NK-92 treated with Interleukin-12 subunit alpha and Interleukin-12 subunit beta, amount 100 ng/mL, for 24 hours (cell line): Measurements from ENCODE around the gene STX17.
A peak's percentile ranks its signal among the peaks of the same experiment; 100 is the strongest.
"Not testable (repeated sequence)": the region's sequence is repeated elsewhere in the genome, so short reads cannot be mapped to it uniquely, and the experiment has no call there.

ENCODE experiments used
- DNase-seq: peaks from one replicate; lab custom pipeline; 2025; lab: John Stamatoyannopoulos, UW

Gene STX17

DNA sequence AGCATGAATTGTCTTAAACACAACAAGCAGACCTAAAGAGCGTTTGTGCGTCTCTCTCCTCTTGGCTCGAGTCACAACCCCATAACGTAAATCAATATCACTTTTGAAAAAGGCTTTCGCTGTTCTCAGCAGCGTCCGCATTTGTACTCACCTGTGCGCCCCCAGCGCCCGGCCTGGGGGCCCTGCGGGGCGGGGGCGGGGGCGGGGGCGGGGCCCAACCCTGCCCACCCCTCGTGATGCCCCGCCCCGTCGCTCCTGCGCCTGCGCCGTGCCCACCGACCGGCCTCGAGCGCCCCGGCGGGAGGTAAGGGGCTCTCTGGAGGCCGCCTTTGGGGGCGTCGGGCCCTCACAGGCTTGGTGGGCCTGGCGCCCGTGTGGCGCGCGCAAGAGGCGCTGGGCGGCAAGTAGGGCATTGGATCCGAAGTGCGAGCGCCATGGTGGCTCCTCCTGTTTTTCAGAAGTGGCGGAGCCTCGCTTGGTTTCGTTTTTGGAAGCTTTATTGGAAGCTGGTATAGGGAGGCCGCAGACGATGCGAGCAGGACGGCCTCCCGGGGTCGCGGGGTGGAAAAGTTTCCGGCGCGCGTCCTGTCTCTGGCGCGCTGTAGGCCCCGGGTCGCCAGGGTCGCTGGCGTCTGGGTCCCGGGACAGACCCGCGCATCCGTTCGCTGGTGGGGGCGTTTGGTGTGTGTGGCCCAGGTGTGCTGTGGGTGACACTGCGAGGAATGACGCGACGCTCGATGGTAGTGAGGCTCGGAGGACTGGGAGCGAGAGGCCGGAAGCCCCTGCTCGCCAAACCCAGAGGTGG is at the start of gene STX17:
Gene STX17, plus strand, starts transcription at position 252 of the 805 bp plus-strand sequence. CDS start 8,586 bp downstream, outside the sequence.
- DNase-seq = peak; percentile 65

DNA sequence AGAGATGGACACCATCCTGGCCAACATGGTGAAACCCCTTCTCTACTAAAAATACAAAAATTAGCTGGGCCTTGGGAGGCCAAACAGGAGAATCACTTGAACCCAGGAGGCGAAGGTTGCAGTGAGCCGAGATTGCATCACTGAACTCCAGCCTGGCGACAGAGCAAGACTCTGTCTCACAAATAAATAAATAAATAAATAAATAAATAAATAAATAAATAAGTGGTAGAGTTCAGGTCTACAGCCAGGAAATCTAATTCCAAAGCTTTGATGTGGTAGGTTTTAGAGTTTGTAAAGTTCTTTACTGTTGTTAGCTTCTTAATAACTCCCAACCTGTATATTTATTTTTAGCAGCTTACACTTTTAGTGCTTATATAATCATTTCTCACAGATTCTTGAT is 48.9 kb upstream of the STX17 start:
- not testable (repeated sequence) for DNase-seq

DNA sequence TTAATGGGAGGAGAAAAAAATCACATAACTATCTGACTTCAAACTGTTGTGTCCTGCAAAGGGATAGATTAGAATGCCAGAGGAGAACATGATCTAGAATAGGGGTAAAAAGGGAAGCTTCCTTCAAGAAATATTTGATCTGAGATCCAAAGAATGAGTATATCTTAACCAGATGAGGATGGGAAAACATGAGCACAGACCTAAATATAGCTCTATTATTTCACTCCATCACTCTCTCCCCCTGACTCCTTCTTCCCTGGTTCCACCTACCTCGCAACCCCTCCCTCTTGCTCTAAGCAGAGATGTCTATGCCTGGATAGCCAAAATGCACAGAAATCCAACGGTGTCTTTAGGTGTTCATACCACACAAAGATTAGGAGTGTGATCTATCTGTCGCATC is 48.4 kb upstream of the STX17 start:
- no peak for DNase-seq

DNA sequence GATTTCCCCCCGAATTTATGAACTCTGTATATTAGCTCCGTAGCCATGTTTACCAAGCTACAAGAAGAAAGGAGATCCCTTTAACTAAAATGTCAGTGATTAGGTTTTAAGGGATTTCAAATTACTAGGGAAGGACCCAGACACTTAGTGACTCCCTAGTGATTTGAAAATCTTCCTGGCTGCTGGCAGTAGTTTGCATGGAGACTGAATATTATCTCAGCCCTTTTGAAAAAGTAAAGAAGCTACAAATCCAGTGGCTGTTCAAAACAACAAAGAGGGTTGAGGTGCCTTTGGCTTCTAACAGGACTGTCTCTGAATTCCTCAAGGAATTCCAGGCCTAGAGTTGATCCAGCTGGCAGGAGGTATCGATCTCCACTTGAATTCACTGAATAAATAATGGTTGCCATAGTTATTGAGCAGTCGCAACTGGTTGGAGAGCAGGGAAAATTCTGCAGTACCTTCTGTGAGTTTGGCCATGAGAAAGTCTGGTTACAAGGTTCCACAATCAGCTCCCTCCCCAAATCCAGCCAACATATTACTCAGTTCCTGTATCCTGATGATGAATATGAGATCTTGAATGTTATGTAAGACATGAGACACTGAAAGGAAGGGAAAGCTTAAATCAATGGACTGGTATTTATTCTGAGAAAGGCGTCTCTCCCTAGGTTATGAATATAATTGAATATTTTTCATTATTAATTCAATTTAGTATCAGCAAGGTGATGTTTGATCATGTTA is 47.0 kb upstream of the STX17 start:
- no peak for DNase-seq

DNA sequence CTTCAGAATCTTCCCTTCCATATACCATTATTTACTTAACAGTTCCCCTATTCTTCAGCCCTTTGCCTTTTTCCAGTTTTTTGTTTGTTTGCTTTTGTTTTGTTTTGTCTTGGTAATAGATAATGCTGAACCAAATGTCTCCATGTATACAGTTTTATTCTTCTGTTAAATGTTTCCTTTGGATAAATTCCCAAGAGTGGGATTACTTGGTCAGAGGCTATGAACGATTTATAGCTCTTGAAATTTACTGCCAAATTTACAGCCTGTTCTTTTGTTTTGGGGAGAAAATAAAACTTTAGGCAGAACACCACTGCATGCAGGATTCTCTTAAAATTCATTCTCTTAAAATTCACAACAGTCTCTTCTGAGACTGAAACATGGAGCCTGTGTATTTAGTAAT is 46.2 kb upstream of the STX17 start:
- DNase-seq = no peak

DNA sequence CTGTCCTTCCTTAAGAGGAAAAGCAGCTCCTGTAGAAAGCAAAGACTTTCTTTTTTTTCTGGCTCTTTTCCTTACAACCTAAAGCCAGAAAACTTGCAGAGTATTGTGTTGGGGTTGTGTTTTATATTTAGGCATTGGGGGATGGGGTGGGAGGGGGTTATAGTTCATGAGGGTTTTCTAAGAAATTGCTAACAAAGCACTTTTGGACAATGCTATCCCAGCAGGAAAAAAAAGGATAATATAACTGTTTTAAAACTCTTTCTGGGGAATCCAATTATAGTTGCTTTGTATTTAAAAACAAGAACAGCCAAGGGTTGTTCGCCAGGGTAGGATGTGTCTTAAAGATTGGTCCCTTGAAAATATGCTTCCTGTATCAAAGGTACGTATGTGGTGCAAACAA is 42.5 kb upstream of the STX17 start:
- no peak for DNase-seq

DNA sequence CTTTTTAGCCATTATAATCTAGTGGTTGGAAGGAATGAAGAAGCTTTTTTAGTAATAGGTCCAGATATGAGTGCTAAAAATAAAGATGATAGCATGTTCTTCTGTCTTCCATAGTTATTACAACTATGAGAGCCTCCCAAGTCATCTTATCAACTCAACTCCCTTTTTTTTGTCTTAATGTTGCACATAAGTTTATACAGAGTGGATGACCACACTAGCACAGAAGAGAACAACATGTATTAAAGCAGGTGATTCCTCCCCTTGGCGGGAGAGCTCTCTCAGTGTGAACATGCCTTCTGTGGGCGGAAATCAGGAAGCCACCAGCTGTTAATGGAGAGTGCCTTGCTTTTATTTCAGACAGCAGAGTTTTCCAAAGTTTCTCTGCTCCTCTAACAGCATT is 40.1 kb upstream of the STX17 start:
- DNase-seq = no peak

DNA sequence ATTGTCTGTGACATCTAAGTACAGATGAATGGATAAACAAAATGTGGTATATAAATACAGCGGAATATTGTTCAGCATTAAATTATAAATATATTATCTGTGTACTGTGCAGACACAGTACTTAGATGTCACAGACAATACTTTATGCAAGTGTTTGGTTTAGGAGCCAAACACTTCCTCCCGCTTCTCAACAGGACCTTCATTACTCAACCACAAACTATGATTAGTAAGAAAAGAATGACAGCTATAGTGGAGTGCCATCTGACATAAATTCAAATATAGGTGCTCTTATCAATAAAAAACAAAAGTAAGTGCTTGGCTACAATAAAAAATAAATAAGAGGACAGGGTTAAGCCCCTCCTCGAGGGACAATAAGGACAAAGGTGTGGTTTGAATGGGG is 38.9 kb upstream of the STX17 start:
- DNase-seq = no peak

DNA sequence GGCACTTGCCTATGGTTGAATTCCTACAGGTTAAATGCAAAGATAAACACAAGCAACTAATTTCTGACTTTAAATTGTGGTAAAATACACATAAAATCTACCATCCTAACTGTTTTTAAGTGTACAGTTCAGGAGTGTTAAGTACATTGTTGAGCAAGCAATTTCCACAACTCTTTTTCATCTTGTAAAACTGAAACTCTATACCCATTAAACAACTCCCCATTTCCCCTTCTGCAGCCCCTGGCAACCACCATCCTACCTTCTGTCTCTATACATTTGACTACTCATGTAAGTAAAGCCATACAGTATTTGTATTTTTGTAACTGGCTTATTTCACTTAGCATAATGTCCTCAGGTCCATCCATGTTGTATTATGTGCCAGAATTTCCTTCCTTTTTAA is 38.5 kb upstream of the STX17 start:
- no peak for DNase-seq

DNA sequence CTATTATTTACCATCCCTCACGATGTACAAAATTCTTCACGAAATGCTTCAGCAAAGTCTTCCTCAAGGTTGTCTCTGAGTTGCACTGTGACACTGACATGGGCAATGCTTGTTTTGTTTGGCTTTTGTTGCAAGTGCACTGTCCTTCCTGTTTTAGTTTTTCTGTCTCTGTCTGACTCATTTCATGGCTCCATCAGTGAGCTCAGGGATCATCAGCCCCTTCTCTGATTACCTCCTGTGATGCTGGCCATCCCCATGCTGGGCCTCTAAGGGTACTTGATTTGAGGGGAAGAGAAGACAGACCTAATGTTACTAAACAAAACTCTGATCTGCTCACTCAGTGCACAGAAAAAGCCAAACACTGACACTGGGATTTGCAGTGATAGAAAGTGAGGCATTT is 37.6 kb upstream of the STX17 start:
- DNase-seq = no peak

DNA sequence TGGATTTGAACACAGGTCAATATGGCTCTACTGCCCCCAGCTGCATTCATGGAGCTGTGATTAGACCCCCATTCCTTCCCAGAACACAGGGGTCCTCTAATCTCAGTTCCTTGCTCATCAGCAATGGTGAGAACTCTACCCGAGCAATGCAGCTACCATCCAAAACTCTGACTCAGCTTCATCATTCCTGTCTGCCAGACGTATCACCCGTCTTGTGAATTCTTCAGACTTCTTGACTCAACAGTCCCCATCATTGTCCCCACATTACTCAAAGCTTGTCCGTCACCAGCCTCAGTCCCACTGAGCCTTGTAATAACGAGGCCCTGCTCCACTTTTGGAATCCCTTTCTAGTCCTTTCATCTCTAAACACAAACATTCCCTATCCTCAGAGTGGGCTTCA is 36.3 kb upstream of the STX17 start:
- DNase-seq = no peak

DNA sequence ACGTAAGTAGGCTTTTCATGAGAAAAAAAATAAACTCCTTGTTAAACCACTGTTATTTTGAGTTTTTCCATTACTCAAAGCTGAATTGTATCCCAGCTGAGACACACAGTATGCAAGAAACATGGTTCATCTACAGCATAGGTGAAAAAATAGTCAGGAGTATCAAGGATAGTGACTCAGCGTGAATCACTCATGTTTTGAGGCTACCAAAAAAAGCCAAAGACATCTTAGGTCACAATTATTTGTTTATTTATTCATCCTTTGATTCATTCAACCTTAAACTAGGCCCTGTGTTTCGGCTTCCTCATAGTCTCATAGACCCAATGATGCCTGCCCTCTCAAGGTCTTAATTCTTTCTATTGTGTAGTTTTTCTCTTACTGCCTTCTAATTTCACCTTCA is 32.9 kb upstream of the STX17 start:
- DNase-seq = no peak

DNA sequence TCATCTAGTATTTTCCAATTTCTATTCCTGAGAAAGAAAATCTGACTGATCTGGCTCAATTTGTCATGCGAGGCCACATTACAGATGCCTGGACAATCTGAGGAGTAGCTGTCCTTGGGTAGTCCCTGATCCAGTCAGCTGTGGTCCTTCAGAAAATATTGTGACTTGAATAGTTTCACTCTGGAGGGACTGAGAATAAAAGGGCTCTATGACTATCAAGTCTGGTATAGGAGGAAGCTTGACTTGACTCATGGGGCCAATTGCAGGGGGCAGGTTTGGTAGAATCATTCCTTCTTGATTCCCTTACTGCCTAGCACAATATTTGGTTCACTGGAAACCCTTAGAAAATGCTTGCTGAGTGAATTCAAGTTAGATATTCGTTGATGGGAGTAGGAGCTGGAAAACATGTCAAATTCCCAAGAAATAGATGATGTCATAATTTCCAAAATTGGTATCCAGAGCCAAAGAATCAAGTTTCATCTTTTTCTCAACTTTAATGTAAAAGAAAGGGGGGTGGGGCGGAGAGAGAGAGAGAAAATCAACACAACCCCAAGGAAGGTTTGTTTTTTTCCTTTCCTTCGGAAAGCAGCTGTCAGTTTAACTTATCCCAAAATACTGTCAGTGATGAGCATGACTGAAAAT is 32.4 kb upstream of the STX17 start:
- DNase-seq = no peak

DNA sequence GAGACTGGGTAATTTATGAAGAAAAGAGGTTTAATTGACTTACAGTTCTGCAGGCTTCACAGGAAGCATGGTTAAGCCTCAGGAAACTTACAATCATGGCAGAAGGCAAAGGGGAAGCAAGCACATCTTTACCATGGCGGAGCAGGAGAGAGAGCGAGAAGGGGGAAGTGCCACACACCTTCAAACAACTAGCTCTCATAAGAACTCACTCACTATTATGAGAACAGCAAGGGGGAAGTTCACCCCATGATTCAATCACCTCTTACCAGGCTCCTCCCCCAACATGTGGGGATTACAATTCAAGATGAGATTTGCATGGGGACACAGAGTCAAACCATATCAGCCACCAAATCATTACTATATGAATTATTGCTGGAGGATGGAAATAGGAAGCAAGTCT is 30.3 kb upstream of the STX17 start:
- DNase-seq = no peak

DNA sequence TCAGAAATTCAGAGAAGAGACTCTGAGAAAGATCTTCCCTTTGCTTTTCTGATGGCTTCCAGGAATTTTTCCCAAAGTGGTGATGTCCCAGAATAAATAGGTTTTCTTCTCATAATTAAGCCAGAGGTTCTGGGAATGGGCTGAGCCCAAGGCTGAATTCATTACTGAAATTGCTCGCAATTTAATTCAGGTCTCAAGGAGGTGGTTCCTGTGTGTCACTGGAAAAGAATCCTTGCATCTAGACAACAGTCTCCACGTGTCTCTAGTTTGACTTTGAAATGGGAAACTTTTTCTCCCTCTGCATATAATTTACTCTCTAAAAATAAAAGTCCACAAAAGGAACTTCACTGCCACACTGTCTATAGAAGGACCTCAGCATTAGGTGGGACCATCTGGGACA is 27.8 kb upstream of the STX17 start:
- DNase-seq = no peak

DNA sequence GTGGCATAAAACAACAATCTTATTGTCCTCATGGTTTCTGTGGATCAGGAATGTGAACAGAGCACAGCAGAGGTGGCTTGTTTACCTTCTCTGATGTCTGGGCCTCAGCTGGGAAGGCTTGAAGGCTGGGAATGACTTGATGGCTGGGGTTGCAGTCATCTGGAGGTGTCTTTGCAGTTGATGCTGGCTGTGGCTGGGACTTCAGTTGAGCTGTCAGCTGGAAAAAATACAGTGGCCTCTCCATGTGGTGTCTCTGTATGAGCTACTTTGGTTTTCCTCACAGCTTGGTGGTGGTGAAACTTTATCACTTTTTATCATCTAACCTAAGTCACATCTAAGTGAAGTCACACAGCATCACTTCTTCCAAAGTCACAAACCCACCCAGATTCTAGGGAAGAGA is 24.7 kb upstream of the STX17 start:
- DNase-seq = no peak

DNA sequence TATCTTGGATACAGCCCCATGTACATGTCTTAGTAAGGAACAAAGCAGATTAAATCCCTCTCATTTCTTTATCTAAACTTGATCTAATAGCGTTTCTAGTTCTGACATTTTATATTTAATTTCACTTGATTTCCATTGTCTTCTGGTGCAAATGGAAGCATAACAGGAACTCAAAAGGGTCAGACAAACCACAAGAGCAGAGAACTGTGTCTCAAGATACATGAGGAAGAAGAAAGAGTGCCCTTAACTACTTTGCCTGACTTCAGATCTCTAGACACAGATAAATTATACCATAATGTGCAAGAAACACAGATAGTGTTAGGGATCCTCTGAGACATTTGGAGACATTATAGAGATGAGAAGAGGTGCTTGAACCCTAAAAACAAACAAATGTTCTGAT is 20.7 kb upstream of the STX17 start:
- no peak for DNase-seq

DNA sequence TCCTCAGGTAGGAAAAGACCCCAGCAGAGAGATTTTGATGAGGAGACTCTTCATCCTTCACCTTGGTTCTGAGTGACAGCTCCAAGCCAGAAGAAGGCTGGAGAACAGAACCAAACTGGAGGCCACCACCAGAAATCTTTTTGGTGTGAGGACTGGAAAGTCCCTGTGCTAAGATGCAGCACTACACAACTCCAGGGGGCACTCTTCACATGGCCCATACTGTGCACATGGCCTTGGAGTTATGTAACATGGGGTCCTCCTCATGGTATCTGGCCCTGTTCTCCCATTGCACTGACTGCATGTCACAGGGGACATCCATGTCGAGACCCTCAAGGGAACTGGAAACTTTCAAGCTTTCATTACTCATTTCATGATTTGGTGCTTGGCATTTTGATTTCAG is 17.3 kb upstream of the STX17 start:
- DNase-seq = no peak

DNA sequence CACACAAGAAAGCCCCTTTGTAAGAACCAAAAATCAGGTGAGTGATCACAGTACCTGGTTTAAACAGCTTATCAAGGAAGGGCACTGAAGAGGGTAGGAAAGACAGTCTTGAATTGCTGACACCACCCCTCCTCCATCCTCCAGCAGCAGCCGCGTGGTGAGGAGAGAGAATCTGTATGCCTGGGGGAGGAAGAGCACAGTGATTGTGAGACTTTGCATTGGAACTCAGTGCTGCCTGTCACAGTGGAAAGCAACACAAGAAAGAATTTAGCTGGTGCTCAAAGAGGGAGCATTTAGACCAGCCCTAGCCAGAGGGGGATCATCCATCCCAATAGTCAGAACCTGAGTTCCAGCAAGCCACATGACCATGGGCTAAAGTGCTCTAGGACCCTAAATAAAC is 11.6 kb upstream of the STX17 start:
- DNase-seq = no peak

DNA sequence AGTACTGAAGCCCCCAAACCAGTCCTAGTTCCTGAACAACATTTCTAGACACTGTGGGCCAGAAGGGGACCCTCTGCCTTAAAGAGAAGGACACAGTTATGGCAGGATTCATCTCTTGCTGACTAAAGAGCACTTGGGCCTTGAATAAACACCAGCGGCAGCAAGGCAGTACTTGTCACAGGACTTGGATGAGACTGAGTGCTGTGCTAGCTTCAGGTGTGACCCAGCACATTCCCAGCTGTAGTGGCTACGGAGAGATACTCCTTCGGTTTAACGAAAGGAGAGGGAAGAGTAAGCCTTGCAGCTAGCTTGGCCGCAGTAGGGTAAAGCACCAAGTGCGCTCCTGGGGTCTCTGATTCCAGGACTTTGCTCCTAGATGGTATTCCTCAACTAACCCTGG is 10.9 kb upstream of the STX17 start:
- no peak for DNase-seq

DNA sequence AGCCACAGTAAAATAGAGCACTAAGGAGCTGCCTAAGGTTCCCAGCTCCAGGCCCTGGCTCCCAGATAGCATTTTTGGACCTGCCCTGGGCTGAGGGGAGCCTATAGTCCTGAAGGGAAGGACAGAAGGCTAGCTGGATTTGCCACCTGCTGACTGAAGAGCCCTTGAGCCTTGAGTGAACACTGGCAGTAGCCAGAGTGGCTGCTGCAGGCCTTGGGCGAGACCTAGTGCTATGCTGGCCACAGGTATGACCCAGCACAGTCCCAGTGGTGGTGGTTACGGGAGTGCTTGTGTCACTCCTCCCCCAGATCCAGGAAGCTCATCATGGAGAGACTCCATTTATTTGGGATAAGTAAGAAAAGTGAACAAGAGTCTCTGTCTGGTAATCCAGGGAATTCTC is 10.3 kb upstream of the STX17 start:
- no peak for DNase-seq

DNA sequence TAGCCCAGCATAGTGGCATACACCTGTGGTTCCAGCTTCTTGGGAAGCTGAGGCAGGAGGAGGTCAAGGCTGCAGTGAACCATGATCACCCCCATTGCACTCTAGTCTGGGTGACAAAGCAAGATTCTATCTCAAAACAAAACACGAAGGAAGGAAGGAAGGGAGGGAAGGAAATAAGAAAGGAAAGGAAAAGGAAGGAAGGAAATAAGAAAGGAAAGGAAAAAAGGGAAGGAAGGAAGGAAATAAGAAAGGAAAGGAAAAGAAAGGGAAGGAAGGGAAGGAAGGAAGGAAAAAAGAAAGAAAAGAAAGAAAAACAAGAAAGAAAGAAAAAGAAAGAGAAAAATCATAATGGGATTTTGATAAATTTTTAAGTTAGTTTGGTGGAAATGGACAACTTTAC is 3.1 kb upstream of the STX17 start:
- no peak for DNase-seq

DNA sequence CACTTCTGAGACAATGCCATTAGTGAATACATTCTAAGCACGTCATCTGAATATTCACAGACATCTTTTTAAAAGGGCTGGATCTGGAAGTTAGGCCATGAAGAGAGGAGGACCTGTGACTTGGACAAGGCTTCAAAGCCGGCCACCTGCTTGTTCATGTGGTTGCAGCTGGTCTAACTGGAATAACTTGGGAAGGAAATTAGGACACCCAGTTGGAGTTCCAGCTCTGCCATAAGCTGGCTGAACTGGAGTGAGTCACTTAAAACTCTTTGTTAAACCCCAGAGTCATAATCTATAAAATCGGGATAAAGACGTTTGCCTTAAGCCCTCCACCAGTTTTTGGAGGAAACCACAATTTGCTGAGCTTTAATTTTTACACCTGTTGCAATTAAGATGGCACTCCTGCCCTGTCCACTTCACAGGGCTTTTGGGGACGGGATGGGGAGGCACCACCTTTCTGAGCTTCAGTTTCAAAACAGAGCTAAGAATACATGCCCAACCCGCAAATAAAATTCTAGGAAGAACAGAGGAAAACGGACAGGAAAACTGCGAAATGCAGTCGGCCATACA is 536 bp upstream of the STX17 start:
- DNase-seq = no peak
